ENCODE measurements around the gene RPTOR. TPM values are rescaled to one million over a fixed set of nuclear protein-coding genes. Genes with fewer than 3 reads are reported as not detected.

Gene RPTOR
- total RNA-seq, 1 donor from 2014 or later, result 53.7 TPM

- peaks cover 8% of the 10 kb centered on the region for H3K36me3 Mint-ChIP-seq
- DNase-seq (ENCODE audit: low spot score in 2 of 2, unreplicated experiment in 2 of 2), result no peak
Measured at GRCh38 chr17:80769516-80769915, 224.9 kb downstream of the RPTOR start.

GRCh38 chr17:80769936-80770625 lies 225.4 kb downstream of the RPTOR start:
- Mint-ChIP-seq H3K4me3 (no peak overlapping the region), H3K27ac (no peak overlapping the region), H3K4me1 (peaks cover 8% of the 10 kb centered on the region), H3K36me3 (peaks cover 8% of the 10 kb centered on the region), H3K27me3 (ENCODE audit: low read depth) (no peaks in the 10 kb centered on the region), H3K9me3 (no peaks in the 10 kb centered on the region)
- TF ChIP-seq CTCF (IDR thresholded peaks at IDR 0.05; ENCODE audit: unreplicated experiment), result no peak
- no peak for DNase-seq (ENCODE audit: low spot score in 2 of 2, unreplicated experiment in 2 of 2)

More at GRCh38 chr17:80769516-80769915, 224.9 kb downstream of the RPTOR start:
- H3K4me3 Mint-ChIP-seq, result no peak overlapping the region
- peaks cover 3% of the 10 kb centered on the region for H3K4me1 Mint-ChIP-seq
- TF ChIP-seq CTCF (IDR thresholded peaks at IDR 0.05; ENCODE audit: unreplicated experiment), result no peak
- H3K9me3 Mint-ChIP-seq, result no peaks in the 10 kb centered on the region
- no peak overlapping the region for H3K27ac Mint-ChIP-seq
- no peaks in the 10 kb centered on the region for H3K27me3 Mint-ChIP-seq (ENCODE audit: low read depth)

- Mint-ChIP-seq H3K27ac (no peak overlapping the region), H3K27me3 (ENCODE audit: low read depth) (no peaks in the 10 kb centered on the region), H3K4me3 (no peak overlapping the region), H3K36me3 (peaks cover 5% of the 10 kb centered on the region), H3K9me3 (no peaks in the 10 kb centered on the region), H3K4me1 (peaks cover 7% of the 10 kb centered on the region)
- DNase-seq (ENCODE audit: low spot score in 2 of 2, unreplicated experiment in 2 of 2), result no peak
- TF ChIP-seq CTCF (IDR thresholded peaks at IDR 0.05; ENCODE audit: unreplicated experiment), result no peak
Measured at GRCh38 chr17:80770881-80771611, 226.4 kb downstream of the RPTOR start.

- TF ChIP-seq CTCF (IDR thresholded peaks at IDR 0.05; ENCODE audit: unreplicated experiment), result no peak
- Mint-ChIP-seq H3K9me3 (no peaks in the 10 kb centered on the region), H3K4me3 (no peak overlapping the region), H3K27ac (no peak overlapping the region), H3K27me3 (ENCODE audit: low read depth) (no peaks in the 10 kb centered on the region), H3K4me1 (peaks cover 7% of the 10 kb centered on the region), H3K36me3 (peaks cover 7% of the 10 kb centered on the region)
- no peak for DNase-seq (ENCODE audit: low spot score in 2 of 2, unreplicated experiment in 2 of 2)
Measured at GRCh38 chr17:80771612-80772005, 227.0 kb downstream of the RPTOR start.

- Mint-ChIP-seq H3K27me3 (ENCODE audit: low read depth) (no peaks in the 10 kb centered on the region), H3K36me3 (peaks cover 12% of the 10 kb centered on the region), H3K4me1 (peaks cover 7% of the 10 kb centered on the region), H3K9me3 (no peaks in the 10 kb centered on the region), H3K27ac (no peak overlapping the region), H3K4me3 (no peak overlapping the region)
- DNase-seq (ENCODE audit: low spot score in 2 of 2, unreplicated experiment in 2 of 2), result no peak
- no peak for TF ChIP-seq CTCF (IDR thresholded peaks at IDR 0.05; ENCODE audit: unreplicated experiment)
Measured at GRCh38 chr17:80772906-80773242, 228.2 kb downstream of the RPTOR start.

All from mesothelial cell of epicardium (in vitro differentiated cells).